Natural killer cell (primary cell): Measurements from ENCODE around the gene CCDC77. TPM values are rescaled to one million over a fixed set of nuclear protein-coding genes. Genes with fewer than 3 reads are reported as not detected.

ENCODE experiments used
- ATAC-seq, 3 donors: fragments of 150-1000 bp in 2 of 3; fragments of 200-7000 bp in 1 of 3; cut with Tn5 transposase; 1 replicate in 1 of 3; 2 replicates in 2 of 3; pipeline ENCODE4 v1.10.0; 2021; ENCODE audit warnings: mild to moderate bottlenecking in 2 of 3, moderate library complexity in 2 of 3
- DNase-seq, 2 donors: peaks; one replicate each; pipeline versions ENCODE4 v3.0.0 to v3.0.0-alpha.2; 2013 to 2021; ENCODE audit warnings: mixed read lengths in 1 of 2
- H3K27ac ChIP-seq: one replicate; pipeline ENCODE4 v1.5.1; 2013; ENCODE audit warnings: mild to moderate bottlenecking, low read length
- H3K27me3 ChIP-seq: one replicate; pipeline ENCODE4 v1.6.1; 2013; ENCODE audit warnings: low read length; ENCODE audit not compliant: control insufficient read depth, insufficient read depth
- H3K36me3 ChIP-seq: one replicate; pipeline ENCODE4 v1.6.1; 2013; ENCODE audit warnings: low read length; ENCODE audit not compliant: control insufficient read depth, insufficient read depth
- H3K4me1 ChIP-seq: one replicate; pipeline ENCODE4 v1.6.1; 2013; ENCODE audit warnings: low read length; ENCODE audit not compliant: control insufficient read depth, insufficient read depth
- H3K4me3 ChIP-seq: one replicate; pipeline ENCODE4 v1.5.1; 2013; ENCODE audit warnings: low read length
- H3K9me3 ChIP-seq: one replicate; pipeline ENCODE4 v1.6.1; 2013; ENCODE audit warnings: low read length; ENCODE audit not compliant: control insufficient read depth, insufficient read depth
- H3K27ac Mint-ChIP-seq, 2 donors: one replicate each; pipeline ENCODE4 v1.8.0; 2022; ENCODE audit warnings: mild to moderate bottlenecking in 2 of 2, mixed read lengths in 2 of 2, moderate library complexity in 1 of 2
- H3K27me3 Mint-ChIP-seq, 2 donors: one replicate each; pipeline ENCODE4 v1.8.0; 2022; ENCODE audit warnings: low read depth in 2 of 2, mixed read lengths in 2 of 2
- H3K36me3 Mint-ChIP-seq: one replicate; pipeline ENCODE4 v1.8.0; 2022; ENCODE audit warnings: mixed read lengths
- H3K4me1 Mint-ChIP-seq, 2 donors: one replicate each; pipeline ENCODE4 v1.8.0; 2022; ENCODE audit warnings: mixed read lengths in 2 of 2
- H3K4me3 Mint-ChIP-seq: one replicate; pipeline ENCODE4 v1.8.0; 2022; ENCODE audit warnings: mild to moderate bottlenecking, moderate library complexity, mixed read lengths
- H3K9me3 Mint-ChIP-seq, 2 donors: one replicate each; pipeline ENCODE4 v1.8.0; 2022; ENCODE audit warnings: mixed read lengths in 2 of 2
- CTCF ChIP-seq: fragments of 200-600 bp; IDR thresholded peaks from one replicate; pipeline ENCODE4 v1.8.0; 2022; ENCODE audit warnings: antibody characterized with exemption
- WGBS: methylation state at CpG from one replicate; pipeline ENCODE4 v1.1.7; 2013; ENCODE audit warnings: missing lambda C conversion rate; ENCODE audit not compliant: insufficient coverage; 5-methylcytosine and 5-hydroxymethylcytosine counted together
- intact Hi-C: fragments of 100-400 bp; cut with micrococcal nuclease; formaldehyde crosslinking; loops from one replicate; pipeline ENCODE4 v1.14.2; 2022
- total RNA-seq, 4 donors: library from RNA; stranded (reverse); fragments of 120-200 nt in 1 of 4; gene quantifications; one replicate each; pipeline versions ENCODE4 v1.2.3 to v1.2.4, GENCODE V29; 2013 to 2022

Gene CCDC77
- total RNA-seq, 3 donors from 2014 or later (not counting 1 experiment from before 2014, with no cell fraction given), result 10.9 to 18.5 (median 15.1) TPM

- Mint-ChIP-seq H3K4me3 (no peak overlapping the region), H3K9me3 (no peaks in the 10 kb centered on the region), H3K4me1 (peaks cover 18 to 29% of the 10 kb centered on the region in 2 donors), H3K27me3 (peaks cover 21 to 42% of the 10 kb centered on the region in 2 donors), H3K36me3 (no peaks in the 10 kb centered on the region), H3K27ac (no peak overlapping the region)
- intact Hi-C loops, result loop anchor here (5.0 kb wide), 1 partner anchor 34 kb away; no protein-coding TSS in a partner anchor
- TF ChIP-seq CTCF, result no peak
- Histone ChIP-seq H3K36me3 (no peaks in the 10 kb centered on the region), H3K4me1 (peaks cover 26% of the 10 kb centered on the region), H3K4me3 (no peak overlapping the region), H3K27ac (no peak overlapping the region), H3K9me3 (no peaks in the 10 kb centered on the region), H3K27me3 (peaks cover 9% of the 10 kb centered on the region)
- 39% methylated on average over 3 of the region's 6 CpGs for WGBS
- ATAC-seq (no peak), DNase-seq (peak in 1 of 2 donors; percentile 48)
These were observed 61.7 kb downstream of the CCDC77 start for GRCh38 chr12:462936-463705.

- H3K27me3 ChIP-seq, result no peaks in the 10 kb centered on the region
- ATAC-seq, result no peak
- H3K36me3 ChIP-seq, result no peaks in the 10 kb centered on the region
- no peaks in the 10 kb centered on the region for H3K9me3 ChIP-seq
- TF ChIP-seq CTCF, result no peak
- H3K4me1 ChIP-seq, result peaks cover 18% of the 10 kb centered on the region
- peaks cover 22 to 37% of the 10 kb centered on the region in 2 donors for H3K4me1 Mint-ChIP-seq
- no peak overlapping the region for H3K27ac Mint-ChIP-seq
- no peak for DNase-seq
- no peaks in the 10 kb centered on the region for H3K36me3 Mint-ChIP-seq
- H3K27ac ChIP-seq, result no peak overlapping the region
- no peak overlapping the region for H3K4me3 ChIP-seq
- WGBS, result 61% methylated on average over 16 of the region's 16 CpGs
- intact Hi-C loops, result loop anchor here (5.0 kb wide), 1 partner anchor 33 kb away; no protein-coding TSS in a partner anchor
- no peaks in the 10 kb centered on the region for H3K9me3 Mint-ChIP-seq
- no peak overlapping the region for H3K4me3 Mint-ChIP-seq
- H3K27me3 Mint-ChIP-seq, result peaks cover 15 to 38% of the 10 kb centered on the region in 2 donors
These were observed 63.2 kb downstream of the CCDC77 start for GRCh38 chr12:464484-465267.

GRCh38 chr12:466039-466438 is 64.6 kb downstream of the CCDC77 start:
- no peaks in the 10 kb centered on the region for H3K36me3 ChIP-seq
- no peaks in the 10 kb centered on the region for H3K9me3 Mint-ChIP-seq
- H3K4me1 Mint-ChIP-seq, result peaks cover 20 to 34% of the 10 kb centered on the region in 2 donors
- TF ChIP-seq CTCF, result no peak
- no peaks in the 10 kb centered on the region for H3K36me3 Mint-ChIP-seq
- no peaks in the 10 kb centered on the region for H3K27me3 ChIP-seq
- no peaks in the 10 kb centered on the region for H3K9me3 ChIP-seq
- intact Hi-C loops, result no loop called here
- H3K4me1 ChIP-seq, result peaks cover 15% of the 10 kb centered on the region
- H3K4me3 ChIP-seq, result no peak overlapping the region
- no peak overlapping the region for H3K4me3 Mint-ChIP-seq
- peaks cover 12 to 35% of the 10 kb centered on the region in 2 donors for H3K27me3 Mint-ChIP-seq
- H3K27ac ChIP-seq, result no peak overlapping the region
- no peak overlapping the region for H3K27ac Mint-ChIP-seq
- 98% methylated on average over 8 of the region's 8 CpGs for WGBS
- ATAC-seq (no peak), DNase-seq (no peak)
